CD4-positive, alpha-beta T cell (primary cell): Measurements from ENCODE around the gene SEPHS1. TPM values are rescaled to one million over a fixed set of nuclear protein-coding genes. Genes with fewer than 3 reads are reported as not detected.

ENCODE experiments used
- ATAC-seq: fragments of 200-7000 bp; cut with Tn5 transposase; one replicate; pipeline ENCODE4 v1.10.0; 2022; ENCODE audit warnings: mild to moderate bottlenecking; ENCODE audit not compliant: poor library complexity
- CTCF ChIA-PET: fragments of 350-600 bp; sonication (Branson Sonifier 250); formaldehyde crosslinking; loops from one replicate; lab custom pipeline; 2021; ENCODE audit warnings: antibody characterized with exemption, inconsistent platforms; lab: Charles Lee
- POLR2A ChIA-PET: fragments of 350-600 bp; sonication (Branson Sonifier 250); formaldehyde crosslinking; loops from one replicate; lab custom pipeline; 2021; ENCODE audit warnings: antibody characterized with exemption, inconsistent platforms; lab: Charles Lee
- DNase-seq, 14 experiments: peaks; one replicate each; pipeline ENCODE4 v3.0.0-alpha.2; 2013 to 2020; ENCODE audit warnings: mixed read lengths in 2 of 14
- H3K27ac ChIP-seq, 2 donors: one replicate each; pipeline versions ENCODE4 v1.5.1 to v1.7.0; 2013; ENCODE audit warnings: low read length in 2 of 2, low read depth in 1 of 2, mild to moderate bottlenecking in 1 of 2
- H3K27me3 ChIP-seq, 2 experiments: 1 replicate in 1 of 2; 2 replicates in 1 of 2; pipeline versions ENCODE4 v1.6.1 to v1.7.0; 2013; ENCODE audit warnings: low read length in 2 of 2, control low read depth in 1 of 2, mild to moderate bottlenecking in 1 of 2, moderate library complexity in 1 of 2; ENCODE audit not compliant: insufficient read depth in 2 of 2, control insufficient read depth in 1 of 2
- H3K36me3 ChIP-seq: one replicate; pipeline ENCODE4 v1.6.1; 2013; ENCODE audit warnings: low read length, control low read depth; ENCODE audit not compliant: insufficient read depth
- H3K4me1 ChIP-seq: one replicate; pipeline ENCODE4 v1.6.1; 2013; ENCODE audit warnings: low read length, control low read depth; ENCODE audit not compliant: insufficient read depth
- H3K4me3 ChIP-seq: one replicate; pipeline ENCODE4 v1.5.1; 2013; ENCODE audit warnings: mild to moderate bottlenecking, low read length, moderate library complexity
- H3K9me3 ChIP-seq, 2 experiments: 1 replicate in 1 of 2; 2 replicates in 1 of 2; pipeline versions ENCODE4 v1.6.1 to v1.7.0; 2013; ENCODE audit warnings: low read length in 2 of 2, mild to moderate bottlenecking in 2 of 2, control low read depth in 1 of 2, moderate library complexity in 1 of 2; ENCODE audit not compliant: control insufficient read depth in 1 of 2, insufficient read depth in 1 of 2
- H3K27ac Mint-ChIP-seq: one replicate; pipeline ENCODE4 v1.8.0; 2020; ENCODE audit warnings: mixed read lengths
- H3K27me3 Mint-ChIP-seq: one replicate; pipeline ENCODE4 v1.8.0; 2021; ENCODE audit warnings: mixed read lengths
- H3K36me3 Mint-ChIP-seq: one replicate; pipeline ENCODE4 v1.8.0; 2021; ENCODE audit warnings: low read depth, mixed read lengths
- H3K4me1 Mint-ChIP-seq: one replicate; pipeline ENCODE4 v1.8.0; 2021; ENCODE audit warnings: low read depth, mixed read lengths
- H3K4me3 Mint-ChIP-seq: one replicate; pipeline ENCODE4 v1.8.0; 2020; ENCODE audit warnings: mild to moderate bottlenecking, mixed read lengths
- H3K9me3 Mint-ChIP-seq: one replicate; pipeline ENCODE4 v1.8.0; 2020; ENCODE audit warnings: mixed read lengths
- CTCF ChIP-seq: fragments of 200-600 bp; IDR thresholded peaks from one replicate; pipeline ENCODE4 v1.8.0; 2022; ENCODE audit warnings: antibody characterized with exemption, mild to moderate bottlenecking
- intact Hi-C, 2 experiments: fragments of 100-400 bp; cut with DNase I in 1 of 2; cut with micrococcal nuclease in 1 of 2; formaldehyde crosslinking; loops; one replicate each; pipeline versions ENCODE4 v1.15.1 to v1.9.0; 2023 to 2025; cut with DNase I, micrococcal nuclease
- total RNA-seq, 174 experiments: library from RNA in 2 of 174; stranded (reverse) in 2 of 174; gene quantifications; one replicate each; pipeline ENCODE4 v1.2.3 and lab custom pipeline; 2021 to 2026

The SEPHS1 gene
- total RNA-seq, 2 experiments from 2014 or later: 13.1 to 17.9 TPM

GRCh38 chr10:13268841-13269240, 79.3 kb downstream of the SEPHS1 start:
- peaks cover 12% of the 10 kb centered on the region for H3K27me3 Mint-ChIP-seq
- H3K4me1 Mint-ChIP-seq: no peaks in the 10 kb centered on the region
- ATAC-seq (no peak), DNase-seq (no peak)
- no peak overlapping the region for H3K4me3 ChIP-seq
- CTCF ChIA-PET: interaction anchor here (0.9 kb wide), 1 partner anchor 34 kb away, joined by 3 read pairs; no protein-coding TSS in a partner anchor
- no peaks in the 10 kb centered on the region for H3K36me3 ChIP-seq
- H3K36me3 Mint-ChIP-seq: no peaks in the 10 kb centered on the region
- no peaks in the 10 kb centered on the region for H3K9me3 ChIP-seq
- no peaks in the 10 kb centered on the region for H3K9me3 Mint-ChIP-seq
- H3K27ac ChIP-seq: no peak overlapping the region
- POLR2A ChIA-PET: interaction anchor here (0.7 kb wide), 1 partner anchor 487 kb away, joined by 3 read pairs; no protein-coding TSS in a partner anchor
- H3K4me1 ChIP-seq: peaks cover 7% of the 10 kb centered on the region
- no peak for TF ChIP-seq CTCF
- no peak overlapping the region for H3K27ac Mint-ChIP-seq
- intact Hi-C loops: no loop called here
- peaks cover 0 to under 1% of the 10 kb centered on the region in 2 experiments for H3K27me3 ChIP-seq
- H3K4me3 Mint-ChIP-seq: no peak overlapping the region

GRCh38 chr10:13268310-13268709, 79.8 kb downstream of the SEPHS1 start:
- Mint-ChIP-seq H3K9me3 (no peaks in the 10 kb centered on the region), H3K4me1 (no peaks in the 10 kb centered on the region), H3K27ac (no peak overlapping the region), H3K4me3 (no peak overlapping the region), H3K36me3 (no peaks in the 10 kb centered on the region), H3K27me3 (peaks cover 14% of the 10 kb centered on the region)
- POLR2A ChIA-PET: no interaction called here
- Histone ChIP-seq H3K4me3 (no peak overlapping the region), H3K27ac (no peak overlapping the region), H3K36me3 (no peaks in the 10 kb centered on the region), H3K9me3 (no peaks in the 10 kb centered on the region), H3K4me1 (peaks cover 7% of the 10 kb centered on the region), H3K27me3 (peaks cover 0 to 4% of the 10 kb centered on the region in 2 experiments)
- ATAC-seq (no peak), DNase-seq (no peak)
- no peak for TF ChIP-seq CTCF
- intact Hi-C loops: no loop called here
- CTCF ChIA-PET: interaction anchor here (0.9 kb wide), 1 partner anchor 34 kb away, joined by 3 read pairs; no protein-coding TSS in a partner anchor

Other genes with a start within 250 kb of the SEPHS1 start
- 10 to 100 TPM; 86.8 to 99.6 TPM for gene OPTN, start 248.1 kb downstream of the SEPHS1 start, total RNA-seq
- gene MCM10, start 186.7 kb downstream of the SEPHS1 start, total RNA-seq: under 1 TPM; 0.16 to 0.50 TPM
- gene UCMA, start 113.9 kb downstream of the SEPHS1 start, total RNA-seq: not detected
- 10 to 100 TPM in 1 of 2 experiments, 1 to 10 TPM in 1; 8.5 to 10.0 TPM for gene PHYH, start 48.2 kb downstream of the SEPHS1 start, total RNA-seq
- gene BEND7, start 180.7 kb upstream of the SEPHS1 start, total RNA-seq: not detected
- 10 to 100 TPM; 20.7 to 22.7 TPM for gene PRPF18, start 238.7 kb upstream of the SEPHS1 start, total RNA-seq